Gastroesophageal sphincter (tissue), 4 donors: Measurements from ENCODE around the gene MYL12A. TPM values are rescaled to one million over a fixed set of nuclear protein-coding genes. Genes with fewer than 3 reads are reported as not detected.
A peak's percentile ranks its signal among the peaks of the same experiment; 100 is the strongest.

ENCODE experiments used
- ATAC-seq: fragments of 150-250 bp; one replicate; pipeline ENCODE4 v1.9.1; 2016; ENCODE audit warnings: mild to moderate bottlenecking, moderate library complexity
- H3K27ac ChIP-seq, 4 donors: fragments of 200-600 bp; sonication (generic) in 3 of 4; 1 replicate in 3 of 4; 2 replicates in 1 of 4; pipeline ENCODE4 v1.5.1; 2016 to 2019
- H3K27me3 ChIP-seq: fragments of 200-600 bp; sonication (generic); one replicate; pipeline ENCODE4 v1.5.1; 2019
- H3K36me3 ChIP-seq, 2 donors: fragments of 200-600 bp; sonication (generic); one replicate each; pipeline ENCODE4 v1.5.1; 2019; ENCODE audit warnings: control low read depth in 1 of 2
- H3K4me1 ChIP-seq, 3 donors: fragments of 200-600 bp; sonication (generic); 1 replicate in 2 of 3; 2 replicates in 1 of 3; pipeline ENCODE4 v1.5.1; 2016 to 2019; ENCODE audit warnings: control low read depth in 2 of 3
- H3K4me3 ChIP-seq, 2 donors: fragments of 200-600 bp; sonication (generic); one replicate each; pipeline ENCODE4 v1.5.1; 2019; ENCODE audit warnings: mild to moderate bottlenecking in 1 of 2, moderate library complexity in 1 of 2
- H3K9me3 ChIP-seq, 3 donors: fragments of 200-600 bp; sonication (generic); one replicate each; pipeline ENCODE4 v1.5.1; 2017 to 2019; ENCODE audit warnings: control low read depth in 2 of 3
- CTCF ChIP-seq, 4 experiments: fragments of 200-600 bp in 2 of 4; fragments of 450-650 bp in 2 of 4; sonication (generic) in 1 of 4; IDR thresholded peaks; one replicate each; pipeline ENCODE4 v1.5.1; 2017 to 2019; ENCODE audit warnings: antibody characterized with exemption in 4 of 4, mild to moderate bottlenecking in 2 of 4, moderate library complexity in 2 of 4
- EP300 ChIP-seq: sonication (generic); formaldehyde crosslinking; IDR thresholded peaks from one replicate; pipeline ENCODE4 v1.6.1; 2017; ENCODE audit warnings: antibody characterized with exemption, mild to moderate bottlenecking
- POLR2A ChIP-seq, 2 donors: fragments of 450-650 bp; IDR thresholded peaks; one replicate each; pipeline ENCODE4 v1.6.1; 2017; ENCODE audit warnings: antibody characterized with exemption in 2 of 2, mild to moderate bottlenecking in 2 of 2, moderate library complexity in 1 of 2
- POLR2AphosphoS5 ChIP-seq: sonication (generic); formaldehyde crosslinking; IDR thresholded peaks from one replicate; pipeline ENCODE4 v1.6.1; 2017; ENCODE audit warnings: antibody characterized with exemption
- WGBS, 2 donors: methylation state at CpG; one replicate each; pipeline ENCODE4 v1.1.5; 2018; ENCODE audit warnings: low coverage in 1 of 2; 5-methylcytosine and 5-hydroxymethylcytosine counted together
- total RNA-seq, 4 donors: library from RNA; depleted of rRNA; stranded (reverse); fragments of >200 nt; gene quantifications; one replicate each; pipeline ENCODE4 v1.1.0, GENCODE V29; 2016

MYL12A gene
- total RNA-seq, 4 donors from 2014 or later: 193 to 582 (median 307) TPM

GRCh38 chr18:3214855-3215637 is 32.6 kb upstream of the MYL12A start:
- no peak for TF ChIP-seq POLR2A (IDR thresholded peaks at IDR 0.05)
- TF ChIP-seq POLR2AphosphoS5: no peak
- no peak for TF ChIP-seq CTCF (IDR thresholded peaks at IDR 0.05)
- no peak for TF ChIP-seq EP300
- WGBS, 2 donors: 97% methylated on average over 9 to 10 of the region's 36 CpGs
- Histone ChIP-seq H3K27me3 (no peaks in the 10 kb centered on the region), H3K4me3 (no peak overlapping the region), H3K4me1 (peaks cover 3 to 51% (median 10%) of the 10 kb centered on the region in 3 donors), H3K27ac (peak overlapping the region in 1 of 4 donors; percentile 70), H3K9me3 (no peaks in the 10 kb centered on the region), H3K36me3 (peaks cover 0 to 14% of the 10 kb centered on the region in 2 donors)
- no peak for ATAC-seq

- Histone ChIP-seq H3K36me3 (peaks cover 0 to 14% of the 10 kb centered on the region in 2 donors), H3K27me3 (no peaks in the 10 kb centered on the region), H3K4me1 (peaks cover 3 to 44% (median 7%) of the 10 kb centered on the region in 3 donors), H3K4me3 (no peak overlapping the region), H3K9me3 (no peaks in the 10 kb centered on the region), H3K27ac (peak overlapping the region in 3 of 4 donors; percentile 4 to 86 (median 77))
- no peak for TF ChIP-seq POLR2A (IDR thresholded peaks at IDR 0.05)
- 81 to 100% methylated on average over 3 to 5 of the region's 5 CpGs for WGBS, 2 donors
- ATAC-seq: no peak
Observed at GRCh38 chr18:3216987-3217386, 30.6 kb upstream of the MYL12A start.

GRCh38 chr18:3217948-3218647 is 29.5 kb upstream of the MYL12A start:
- TF ChIP-seq POLR2AphosphoS5 (no peak), EP300 (no peak), POLR2A (IDR thresholded peaks at IDR 0.05) (no peak), CTCF (IDR thresholded peaks at IDR 0.05) (no peak)
- Histone ChIP-seq H3K4me1 (peaks cover 0 to 33% (median 4%) of the 10 kb centered on the region in 3 donors), H3K4me3 (peak overlapping the region; percentile 49 to 75), H3K9me3 (no peaks in the 10 kb centered on the region), H3K36me3 (peaks cover 0 to 14% of the 10 kb centered on the region in 2 donors), H3K27me3 (no peaks in the 10 kb centered on the region), H3K27ac (peak overlapping the region; percentile 73 to 95 (median 82))
- ATAC-seq: no peak
- 13 to 21% methylated on average over 3 of the region's 3 CpGs for WGBS, 2 donors

- no peak for ATAC-seq
- Histone ChIP-seq H3K27ac (peak overlapping the region; percentile 77 to 95 (median 82)), H3K4me3 (peak overlapping the region; percentile 49 to 75), H3K36me3 (peaks cover 0 to 14% of the 10 kb centered on the region in 2 donors), H3K9me3 (no peaks in the 10 kb centered on the region), H3K4me1 (peaks cover 0 to 30% (median 3%) of the 10 kb centered on the region in 3 donors), H3K27me3 (no peaks in the 10 kb centered on the region)
- TF ChIP-seq EP300 (no peak), POLR2AphosphoS5 (no peak), POLR2A (IDR thresholded peaks at IDR 0.05) (no peak), CTCF (IDR thresholded peaks at IDR 0.05) (no peak)
- 25 to 28% methylated on average over 2 of the region's 2 CpGs for WGBS, 2 donors
Observed at GRCh38 chr18:3218819-3219218, 28.8 kb upstream of the MYL12A start.

- no peaks in the 10 kb centered on the region for H3K27me3 ChIP-seq
Observed at GRCh38 chr18:3219241-3219630, 28.4 kb upstream of the MYL12A start.

More at GRCh38 chr18:3219241-3219630, 28.4 kb upstream of the MYL12A start:
- no peak for ATAC-seq
- Histone ChIP-seq H3K4me3 (peak overlapping the region; percentile 49 to 75), H3K4me1 (peaks cover 0 to 31% (median 3%) of the 10 kb centered on the region in 3 donors), H3K27ac (peak overlapping the region; percentile 77 to 95 (median 82)), H3K9me3 (no peaks in the 10 kb centered on the region), H3K36me3 (peaks cover 0 to 13% of the 10 kb centered on the region in 2 donors)
- TF ChIP-seq POLR2AphosphoS5 (no peak), EP300 (no peak), CTCF (IDR thresholded peaks at IDR 0.05) (no peak)
- 23 to 31% methylated on average over 8 of the region's 8 CpGs for WGBS, 2 donors
